HepG2 (cell line): ENCODE measurements around the gene GLI3. TPM values are rescaled to one million over a fixed set of nuclear protein-coding genes. Genes with fewer than 3 reads are reported as not detected.

ENCODE experiments used
- ADNP ChIP-seq: sonication (generic); formaldehyde crosslinking; IDR thresholded peaks from 2 replicates; pipeline ENCODE4 v1.4.0; 2020; ENCODE audit warnings: missing genetic modification reagents
- AKNA ChIP-seq: sonication (generic); formaldehyde crosslinking; IDR thresholded peaks from 2 replicates; pipeline ENCODE4 v1.4.0; 2020; ENCODE audit warnings: missing genetic modification reagents, borderline replicate concordance
- GABPA ChIP-seq, 2 experiments: IDR thresholded peaks; 2 replicates each; pipeline ENCODE4 v1.6.1; 2011 to 2016; ENCODE audit warnings: low read depth in 2 of 2, low read length in 1 of 2, missing biosample characterization in 1 of 2, missing genetic modification characterization in 1 of 2
- KAT7 ChIP-seq: IDR thresholded peaks from 2 replicates; pipeline ENCODE4 v1.6.1; 2018; ENCODE audit warnings: borderline replicate concordance, missing compliant biosample characterization
- MYNN ChIP-seq: sonication (generic); formaldehyde crosslinking; IDR thresholded peaks from 2 replicates; pipeline ENCODE4 v1.4.0; 2020; ENCODE audit warnings: mild to moderate bottlenecking, low read depth, missing genetic modification reagents
- RFXAP ChIP-seq: sonication (generic); formaldehyde crosslinking; IDR thresholded peaks from 2 replicates; pipeline ENCODE4 v1.4.0; 2020; ENCODE audit warnings: missing genetic modification reagents, borderline replicate concordance
- RORA ChIP-seq: sonication (generic); formaldehyde crosslinking; IDR thresholded peaks from 2 replicates; pipeline ENCODE4 v1.5.0; 2020; ENCODE audit warnings: mild to moderate bottlenecking, missing genetic modification reagents, moderate library complexity
- WIZ ChIP-seq: sonication (generic); formaldehyde crosslinking; IDR thresholded peaks from 2 replicates; pipeline ENCODE4 v1.5.1; 2020; ENCODE audit warnings: mild to moderate bottlenecking, missing genetic modification reagents
- ZBTB8A ChIP-seq: sonication (generic); formaldehyde crosslinking; IDR thresholded peaks from 2 replicates; pipeline ENCODE4 v1.4.0; 2020; ENCODE audit warnings: mild to moderate bottlenecking, low read depth, missing genetic modification reagents, borderline replicate concordance
- ZGPAT ChIP-seq: IDR thresholded peaks from 2 replicates; pipeline ENCODE4 v1.6.1; 2016; ENCODE audit warnings: mild to moderate bottlenecking
- ZNF24 ChIP-seq: fragments of 450-650 bp; IDR thresholded peaks from 2 replicates; pipeline ENCODE4 v1.6.1; 2017; ENCODE audit warnings: antibody characterized with exemption, mild to moderate bottlenecking
- ZNF292 ChIP-seq: sonication (generic); formaldehyde crosslinking; IDR thresholded peaks from 2 replicates; pipeline ENCODE4 v1.8.1; 2022; ENCODE audit warnings: mild to moderate bottlenecking, low read depth, missing genetic modification reagents, borderline replicate concordance
- ZNF446 ChIP-seq: sonication (generic); formaldehyde crosslinking; IDR thresholded peaks from 2 replicates; pipeline ENCODE4 v1.5.0; 2020; ENCODE audit warnings: mild to moderate bottlenecking, missing genetic modification reagents
- ZNF709 ChIP-seq: sonication (generic); formaldehyde crosslinking; IDR thresholded peaks from 2 replicates; pipeline ENCODE4 v1.5.0; 2020; ENCODE audit warnings: mild to moderate bottlenecking, missing genetic modification reagents
- ZNF713 ChIP-seq: sonication (generic); formaldehyde crosslinking; IDR thresholded peaks from 2 replicates; pipeline ENCODE4 v1.4.0; 2020; ENCODE audit warnings: mild to moderate bottlenecking, missing genetic modification reagents
- ZNF720 ChIP-seq: sonication (generic); formaldehyde crosslinking; IDR thresholded peaks from 2 replicates; pipeline ENCODE4 v1.4.0; 2020; ENCODE audit warnings: missing genetic modification reagents
- ZNF766 ChIP-seq: sonication (generic); formaldehyde crosslinking; IDR thresholded peaks from 2 replicates; pipeline ENCODE4 v1.5.0; 2020; ENCODE audit warnings: missing genetic modification reagents, borderline replicate concordance
- polyA plus RNA-seq, 8 experiments: library from polyadenylated mRNA; depleted of rRNA in 3 of 8; stranded (reverse) in 7 of 8; unstranded in 1 of 8; fragments of >200 nt; fragmentation: Illumina TruSeq in 4 of 8; extraction: Trizol in 4 of 8; gene quantifications; 2 replicates each; pipeline versions ENCODE4 v1.2.1 to v1.2.3, GENCODE V29; 2011 to 2016; ENCODE audit warnings: low read depth in 4 of 8, missing spikeins in 1 of 8, mixed read lengths in 1 of 8; ENCODE audit not compliant: insufficient read depth in 1 of 8
- total RNA-seq, 5 experiments: library from RNA; depleted of rRNA; stranded (reverse); fragments of >200 nt; fragmentation: Illumina TruSeq; extraction: Trizol; gene quantifications; 2 replicates each; pipeline ENCODE4 v1.2.3, GENCODE V29; 2016; ENCODE audit warnings: low read depth in 1 of 5
- TF ChIP-seq, protein P1 (sequence below): sonication (generic); formaldehyde crosslinking; IDR thresholded peaks from 2 replicates; pipeline ENCODE4 v1.4.0; 2020; ENCODE audit warnings: missing genetic modification reagents
- TF ChIP-seq, protein P2 (sequence below): sonication (generic); formaldehyde crosslinking; IDR thresholded peaks from 2 replicates; pipeline ENCODE4 v1.4.0; 2020; ENCODE audit warnings: low read depth, mild to moderate bottlenecking, missing genetic modification reagents
- TF ChIP-seq, protein P3 (sequence below): sonication (generic); formaldehyde crosslinking; IDR thresholded peaks from 2 replicates; pipeline ENCODE4 v1.4.0; 2020; ENCODE audit warnings: low read depth, mild to moderate bottlenecking, missing genetic modification reagents

The GLI3 gene
- total and polyA plus RNA-seq, 2 of the 13 experiments (the other 11 are each of a cell fraction or from before 2014, with no cell fraction given): not detected

- no peak for TF ChIP-seq WIZ
- no peak for TF ChIP-seq RORA
- no peak for TF ChIP-seq ADNP (CRISPR knock-in tag)
- no peak for TF ChIP-seq AKNA (CRISPR knock-in tag)
- TF ChIP-seq, protein P1, sequence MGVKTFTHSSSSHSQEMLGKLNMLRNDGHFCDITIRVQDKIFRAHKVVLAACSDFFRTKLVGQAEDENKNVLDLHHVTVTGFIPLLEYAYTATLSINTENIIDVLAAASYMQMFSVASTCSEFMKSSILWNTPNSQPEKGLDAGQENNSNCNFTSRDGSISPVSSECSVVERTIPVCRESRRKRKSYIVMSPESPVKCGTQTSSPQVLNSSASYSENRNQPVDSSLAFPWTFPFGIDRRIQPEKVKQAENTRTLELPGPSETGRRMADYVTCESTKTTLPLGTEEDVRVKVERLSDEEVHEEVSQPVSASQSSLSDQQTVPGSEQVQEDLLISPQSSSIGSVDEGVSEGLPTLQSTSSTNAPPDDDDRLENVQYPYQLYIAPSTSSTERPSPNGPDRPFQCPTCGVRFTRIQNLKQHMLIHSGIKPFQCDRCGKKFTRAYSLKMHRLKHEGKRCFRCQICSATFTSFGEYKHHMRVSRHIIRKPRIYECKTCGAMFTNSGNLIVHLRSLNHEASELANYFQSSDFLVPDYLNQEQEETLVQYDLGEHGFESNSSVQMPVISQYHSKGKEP: no peak
- no peak for TF ChIP-seq ZNF720 (CRISPR knock-in tag)
- no peak; the same call in 1 of the 2 replicates for TF ChIP-seq ZNF709 (CRISPR knock-in tag)
- no peak for TF ChIP-seq ZNF24
- TF ChIP-seq, protein P2, sequence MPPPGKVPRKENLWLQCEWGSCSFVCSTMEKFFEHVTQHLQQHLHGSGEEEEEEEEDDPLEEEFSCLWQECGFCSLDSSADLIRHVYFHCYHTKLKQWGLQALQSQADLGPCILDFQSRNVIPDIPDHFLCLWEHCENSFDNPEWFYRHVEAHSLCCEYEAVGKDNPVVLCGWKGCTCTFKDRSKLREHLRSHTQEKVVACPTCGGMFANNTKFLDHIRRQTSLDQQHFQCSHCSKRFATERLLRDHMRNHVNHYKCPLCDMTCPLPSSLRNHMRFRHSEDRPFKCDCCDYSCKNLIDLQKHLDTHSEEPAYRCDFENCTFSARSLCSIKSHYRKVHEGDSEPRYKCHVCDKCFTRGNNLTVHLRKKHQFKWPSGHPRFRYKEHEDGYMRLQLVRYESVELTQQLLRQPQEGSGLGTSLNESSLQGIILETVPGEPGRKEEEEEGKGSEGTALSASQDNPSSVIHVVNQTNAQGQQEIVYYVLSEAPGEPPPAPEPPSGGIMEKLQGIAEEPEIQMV (CRISPR knock-in tag): no peak
- no peak for TF ChIP-seq ZNF713 (CRISPR knock-in tag)
- TF ChIP-seq RFXAP: no peak
- no peak for TF ChIP-seq ZNF292 (CRISPR knock-in tag)
- TF ChIP-seq MYNN (CRISPR knock-in tag): no peak
- TF ChIP-seq, protein P3, sequence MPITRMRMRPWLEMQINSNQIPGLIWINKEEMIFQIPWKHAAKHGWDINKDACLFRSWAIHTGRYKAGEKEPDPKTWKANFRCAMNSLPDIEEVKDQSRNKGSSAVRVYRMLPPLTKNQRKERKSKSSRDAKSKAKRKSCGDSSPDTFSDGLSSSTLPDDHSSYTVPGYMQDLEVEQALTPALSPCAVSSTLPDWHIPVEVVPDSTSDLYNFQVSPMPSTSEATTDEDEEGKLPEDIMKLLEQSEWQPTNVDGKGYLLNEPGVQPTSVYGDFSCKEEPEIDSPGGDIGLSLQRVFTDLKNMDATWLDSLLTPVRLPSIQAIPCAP (CRISPR knock-in tag): no peak
- peak; percentile 61; the same call in 1 of the 2 replicates for TF ChIP-seq ZGPAT
- TF ChIP-seq ZNF766 (CRISPR knock-in tag): no peak
- TF ChIP-seq ZNF446 (CRISPR knock-in tag): no peak
- no peak for TF ChIP-seq KAT7 (CRISPR knock-in tag)
- TF ChIP-seq GABPA (IDR thresholded peaks at IDR 0.05; ENCODE audit: low read depth, low read length): no peak
- TF ChIP-seq GABPA (CRISPR knock-in tag; IDR thresholded peaks at IDR 0.05; ENCODE audit: low read depth): peak; percentile 73
- no peak for TF ChIP-seq ZBTB8A (CRISPR knock-in tag)
Observed at GRCh38 chr7:41942468-41943093, 294.4 kb downstream of the GLI3 start (continued).
